ENCODE measurements around the gene PPTC7. TPM values are rescaled to one million over a fixed set of nuclear protein-coding genes. Genes with fewer than 3 reads are reported as not detected.

PPTC7 gene
- total RNA-seq, 1 donor from 2014 or later = 13.3 TPM

- H3K27me3 Mint-ChIP-seq (ENCODE audit: unreplicated experiment) = peaks cover 3% of the 10 kb centered on the region
- H3K9me3 Mint-ChIP-seq (ENCODE audit: unreplicated experiment) = no peaks in the 10 kb centered on the region
- no peaks in the 10 kb centered on the region for H3K36me3 Mint-ChIP-seq (ENCODE audit: unreplicated experiment)
- DNase-seq (ENCODE audit: extremely low spot score, unreplicated experiment) = no peak
- H3K4me3 Mint-ChIP-seq (ENCODE audit: unreplicated experiment) = no peak overlapping the region
- H3K27ac Mint-ChIP-seq (ENCODE audit: unreplicated experiment) = no peak overlapping the region
- no peaks in the 10 kb centered on the region for H3K4me1 Mint-ChIP-seq (ENCODE audit: unreplicated experiment)
- TF ChIP-seq, protein P1, sequence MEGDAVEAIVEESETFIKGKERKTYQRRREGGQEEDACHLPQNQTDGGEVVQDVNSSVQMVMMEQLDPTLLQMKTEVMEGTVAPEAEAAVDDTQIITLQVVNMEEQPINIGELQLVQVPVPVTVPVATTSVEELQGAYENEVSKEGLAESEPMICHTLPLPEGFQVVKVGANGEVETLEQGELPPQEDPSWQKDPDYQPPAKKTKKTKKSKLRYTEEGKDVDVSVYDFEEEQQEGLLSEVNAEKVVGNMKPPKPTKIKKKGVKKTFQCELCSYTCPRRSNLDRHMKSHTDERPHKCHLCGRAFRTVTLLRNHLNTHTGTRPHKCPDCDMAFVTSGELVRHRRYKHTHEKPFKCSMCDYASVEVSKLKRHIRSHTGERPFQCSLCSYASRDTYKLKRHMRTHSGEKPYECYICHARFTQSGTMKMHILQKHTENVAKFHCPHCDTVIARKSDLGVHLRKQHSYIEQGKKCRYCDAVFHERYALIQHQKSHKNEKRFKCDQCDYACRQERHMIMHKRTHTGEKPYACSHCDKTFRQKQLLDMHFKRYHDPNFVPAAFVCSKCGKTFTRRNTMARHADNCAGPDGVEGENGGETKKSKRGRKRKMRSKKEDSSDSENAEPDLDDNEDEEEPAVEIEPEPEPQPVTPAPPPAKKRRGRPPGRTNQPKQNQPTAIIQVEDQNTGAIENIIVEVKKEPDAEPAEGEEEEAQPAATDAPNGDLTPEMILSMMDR (IDR thresholded peaks at IDR 0.05) = no peak
These were observed 75.0 kb downstream of the PPTC7 start for GRCh38 chr12:110508071-110508586.

DNA sequence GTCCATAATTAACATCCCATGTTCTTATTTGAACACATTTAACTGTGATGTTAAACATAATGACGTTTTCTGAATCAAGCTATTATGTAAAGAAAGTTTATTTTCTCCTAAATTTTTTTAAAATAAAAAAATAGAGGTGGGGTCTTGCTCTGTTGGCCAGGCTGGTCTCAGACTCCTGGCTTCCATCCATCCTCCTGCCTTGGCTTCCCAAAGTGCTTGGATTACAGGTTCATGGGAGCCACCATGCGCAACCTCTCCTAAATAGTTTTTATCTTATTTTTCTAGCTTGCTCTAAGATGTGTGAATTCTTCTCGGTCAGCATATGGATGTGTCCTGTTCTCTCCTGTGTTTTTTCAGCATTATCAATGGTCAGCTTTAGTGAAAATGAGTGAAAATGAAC lies 77.8 kb downstream of the PPTC7 start:
- peaks cover 17% of the 10 kb centered on the region for H3K4me1 Mint-ChIP-seq (ENCODE audit: unreplicated experiment)
- H3K36me3 Mint-ChIP-seq (ENCODE audit: unreplicated experiment) = no peaks in the 10 kb centered on the region
- no peak overlapping the region for H3K4me3 Mint-ChIP-seq (ENCODE audit: unreplicated experiment)
- TF ChIP-seq, protein P1 (IDR thresholded peaks at IDR 0.05) = no peak
- H3K27ac Mint-ChIP-seq (ENCODE audit: unreplicated experiment) = no peak overlapping the region
- no peak for DNase-seq (ENCODE audit: extremely low spot score, unreplicated experiment)
- no peaks in the 10 kb centered on the region for H3K27me3 Mint-ChIP-seq (ENCODE audit: unreplicated experiment)
- H3K9me3 Mint-ChIP-seq (ENCODE audit: unreplicated experiment) = no peaks in the 10 kb centered on the region

DNA sequence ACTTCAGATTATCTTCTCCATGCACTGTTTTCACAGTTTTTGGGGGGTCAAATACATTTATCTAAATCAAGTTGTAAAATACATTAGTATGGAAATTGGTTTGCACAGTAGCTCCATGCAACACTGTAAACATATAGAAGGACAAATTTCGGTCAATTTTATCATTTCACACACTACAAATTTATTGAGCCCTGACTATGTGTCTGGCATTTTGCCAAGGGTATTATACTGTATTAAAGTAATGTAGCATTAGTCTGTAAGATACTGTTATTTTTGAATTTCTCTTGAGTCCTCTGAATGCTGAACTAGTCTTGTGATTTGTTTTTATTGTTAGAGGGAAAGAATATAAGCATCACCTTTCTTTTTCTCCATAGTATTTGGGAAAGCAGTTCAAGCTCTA lies 79.7 kb downstream of the PPTC7 start:
- no peaks in the 10 kb centered on the region for H3K9me3 Mint-ChIP-seq (ENCODE audit: unreplicated experiment)
- no peaks in the 10 kb centered on the region for H3K27me3 Mint-ChIP-seq (ENCODE audit: unreplicated experiment)
- TF ChIP-seq, protein P1 (IDR thresholded peaks at IDR 0.05) = no peak
- H3K36me3 Mint-ChIP-seq (ENCODE audit: unreplicated experiment) = no peaks in the 10 kb centered on the region
- no peak for DNase-seq (ENCODE audit: extremely low spot score, unreplicated experiment)
- no peak overlapping the region for H3K27ac Mint-ChIP-seq (ENCODE audit: unreplicated experiment)
- peaks cover 30% of the 10 kb centered on the region for H3K4me1 Mint-ChIP-seq (ENCODE audit: unreplicated experiment)
- no peak overlapping the region for H3K4me3 Mint-ChIP-seq (ENCODE audit: unreplicated experiment)

- Mint-ChIP-seq H3K4me1 (ENCODE audit: unreplicated experiment) (peaks cover 30% of the 10 kb centered on the region), H3K27me3 (ENCODE audit: unreplicated experiment) (no peaks in the 10 kb centered on the region), H3K4me3 (ENCODE audit: unreplicated experiment) (peak within 1 kb of the TSS; percentile 98), H3K9me3 (ENCODE audit: unreplicated experiment) (no peaks in the 10 kb centered on the region), H3K36me3 (ENCODE audit: unreplicated experiment) (peaks cover 1% of the 10 kb centered on the region), H3K27ac (ENCODE audit: unreplicated experiment) (peak within 1 kb of the TSS; percentile 96)
- TF ChIP-seq, protein P1 (IDR thresholded peaks at IDR 0.05) = no peak
- peak; percentile 99 for DNase-seq (ENCODE audit: extremely low spot score, unreplicated experiment)
These were observed 81.1 kb downstream of the PPTC7 start, which contains the start of the genes RAD9B and VPS29 for GRCh38 chr12:110501752-110502738. RAD9B (plus strand) TSS chr12:110502331; CDS start chr12:110502338, 7 bp downstream. VPS29 (minus strand) TSS chr12:110502111; CDS start chr12:110502051, 60 bp downstream.

- peak overlapping the region; percentile 96 for H3K27ac Mint-ChIP-seq (ENCODE audit: unreplicated experiment)
- H3K27me3 Mint-ChIP-seq (ENCODE audit: unreplicated experiment) = no peaks in the 10 kb centered on the region
- peak overlapping the region; percentile 98 for H3K4me3 Mint-ChIP-seq (ENCODE audit: unreplicated experiment)
- DNase-seq (ENCODE audit: extremely low spot score, unreplicated experiment) = no peak
- TF ChIP-seq, protein P1 (IDR thresholded peaks at IDR 0.05) = no peak
- H3K36me3 Mint-ChIP-seq (ENCODE audit: unreplicated experiment) = peaks cover 1% of the 10 kb centered on the region
- H3K4me1 Mint-ChIP-seq (ENCODE audit: unreplicated experiment) = peaks cover 30% of the 10 kb centered on the region
- no peaks in the 10 kb centered on the region for H3K9me3 Mint-ChIP-seq (ENCODE audit: unreplicated experiment)
These were observed 81.7 kb downstream of the PPTC7 start for GRCh38 chr12:110501399-110501751.

Measured in osteocyte (in vitro differentiated cells).